ENCODE results near the gene TKFC.

- TF ChIP-seq, protein P1, sequence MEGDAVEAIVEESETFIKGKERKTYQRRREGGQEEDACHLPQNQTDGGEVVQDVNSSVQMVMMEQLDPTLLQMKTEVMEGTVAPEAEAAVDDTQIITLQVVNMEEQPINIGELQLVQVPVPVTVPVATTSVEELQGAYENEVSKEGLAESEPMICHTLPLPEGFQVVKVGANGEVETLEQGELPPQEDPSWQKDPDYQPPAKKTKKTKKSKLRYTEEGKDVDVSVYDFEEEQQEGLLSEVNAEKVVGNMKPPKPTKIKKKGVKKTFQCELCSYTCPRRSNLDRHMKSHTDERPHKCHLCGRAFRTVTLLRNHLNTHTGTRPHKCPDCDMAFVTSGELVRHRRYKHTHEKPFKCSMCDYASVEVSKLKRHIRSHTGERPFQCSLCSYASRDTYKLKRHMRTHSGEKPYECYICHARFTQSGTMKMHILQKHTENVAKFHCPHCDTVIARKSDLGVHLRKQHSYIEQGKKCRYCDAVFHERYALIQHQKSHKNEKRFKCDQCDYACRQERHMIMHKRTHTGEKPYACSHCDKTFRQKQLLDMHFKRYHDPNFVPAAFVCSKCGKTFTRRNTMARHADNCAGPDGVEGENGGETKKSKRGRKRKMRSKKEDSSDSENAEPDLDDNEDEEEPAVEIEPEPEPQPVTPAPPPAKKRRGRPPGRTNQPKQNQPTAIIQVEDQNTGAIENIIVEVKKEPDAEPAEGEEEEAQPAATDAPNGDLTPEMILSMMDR (IDR thresholded peaks at IDR 0.05; ENCODE audit: insufficient read depth, low read length): no peak
- TF ChIP-seq POLR2AphosphoS5 (IDR thresholded peaks at IDR 0.05; ENCODE audit: low read depth) (no peak), SPI1 (IDR thresholded peaks at IDR 0.05; ENCODE audit: borderline replicate concordance, low read depth) (no peak)
- TF ChIP-seq, protein P2, sequence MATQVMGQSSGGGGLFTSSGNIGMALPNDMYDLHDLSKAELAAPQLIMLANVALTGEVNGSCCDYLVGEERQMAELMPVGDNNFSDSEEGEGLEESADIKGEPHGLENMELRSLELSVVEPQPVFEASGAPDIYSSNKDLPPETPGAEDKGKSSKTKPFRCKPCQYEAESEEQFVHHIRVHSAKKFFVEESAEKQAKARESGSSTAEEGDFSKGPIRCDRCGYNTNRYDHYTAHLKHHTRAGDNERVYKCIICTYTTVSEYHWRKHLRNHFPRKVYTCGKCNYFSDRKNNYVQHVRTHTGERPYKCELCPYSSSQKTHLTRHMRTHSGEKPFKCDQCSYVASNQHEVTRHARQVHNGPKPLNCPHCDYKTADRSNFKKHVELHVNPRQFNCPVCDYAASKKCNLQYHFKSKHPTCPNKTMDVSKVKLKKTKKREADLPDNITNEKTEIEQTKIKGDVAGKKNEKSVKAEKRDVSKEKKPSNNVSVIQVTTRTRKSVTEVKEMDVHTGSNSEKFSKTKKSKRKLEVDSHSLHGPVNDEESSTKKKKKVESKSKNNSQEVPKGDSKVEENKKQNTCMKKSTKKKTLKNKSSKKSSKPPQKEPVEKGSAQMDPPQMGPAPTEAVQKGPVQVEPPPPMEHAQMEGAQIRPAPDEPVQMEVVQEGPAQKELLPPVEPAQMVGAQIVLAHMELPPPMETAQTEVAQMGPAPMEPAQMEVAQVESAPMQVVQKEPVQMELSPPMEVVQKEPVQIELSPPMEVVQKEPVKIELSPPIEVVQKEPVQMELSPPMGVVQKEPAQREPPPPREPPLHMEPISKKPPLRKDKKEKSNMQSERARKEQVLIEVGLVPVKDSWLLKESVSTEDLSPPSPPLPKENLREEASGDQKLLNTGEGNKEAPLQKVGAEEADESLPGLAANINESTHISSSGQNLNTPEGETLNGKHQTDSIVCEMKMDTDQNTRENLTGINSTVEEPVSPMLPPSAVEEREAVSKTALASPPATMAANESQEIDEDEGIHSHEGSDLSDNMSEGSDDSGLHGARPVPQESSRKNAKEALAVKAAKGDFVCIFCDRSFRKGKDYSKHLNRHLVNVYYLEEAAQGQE (IDR thresholded peaks at IDR 0.05; ENCODE audit: insufficient replicate concordance, low read depth): no peak
Observed at GRCh38 chr11:61306221-61306620, 26.8 kb upstream of the TKFC start.

Data from HL-60 (cell line).